ENCODE data around the gene HOXB7.

The HOXB7 gene

DNA sequence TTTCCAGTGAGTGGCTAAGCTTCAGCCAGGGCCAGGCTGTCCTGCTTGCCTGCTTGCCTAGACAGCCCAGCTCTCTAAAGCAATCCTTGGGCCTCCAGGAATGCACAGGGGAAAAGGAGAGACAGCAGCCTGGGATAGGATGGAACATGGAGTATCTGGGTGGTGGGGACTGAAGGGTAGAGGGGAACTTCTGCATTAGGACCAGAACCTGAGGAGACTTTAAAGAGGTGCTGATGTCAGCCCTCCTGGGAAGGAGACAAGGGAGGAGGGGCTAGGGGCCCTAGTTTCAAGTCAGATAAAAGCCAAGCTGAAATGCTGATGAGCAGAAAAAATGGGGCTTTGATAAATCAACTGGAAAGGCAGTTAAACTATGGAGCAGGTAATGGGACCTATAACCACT lies 1.8 kb downstream of the HOXB7 start:
- no peak for DNase-seq (ENCODE audit: low read depth)

DNA sequence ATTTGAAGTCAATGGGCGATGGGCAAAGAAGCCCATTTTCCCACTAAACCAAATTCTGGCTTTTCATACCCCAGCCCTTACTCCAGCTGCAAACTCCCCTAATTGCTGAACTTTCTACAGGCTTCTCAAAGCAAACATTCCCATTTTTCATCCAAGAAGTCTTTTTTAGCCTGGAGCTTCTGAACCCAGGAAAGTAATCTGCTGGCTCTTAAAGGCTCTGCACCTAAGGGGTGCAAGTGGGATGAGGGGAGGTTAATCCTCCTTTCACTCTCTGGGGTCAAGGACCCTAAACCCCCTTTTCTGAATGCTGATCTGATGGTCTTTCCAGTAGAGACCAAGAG lies 2.4 kb downstream of the HOXB7 start:
- no peak for DNase-seq (ENCODE audit: low read depth)

DNA sequence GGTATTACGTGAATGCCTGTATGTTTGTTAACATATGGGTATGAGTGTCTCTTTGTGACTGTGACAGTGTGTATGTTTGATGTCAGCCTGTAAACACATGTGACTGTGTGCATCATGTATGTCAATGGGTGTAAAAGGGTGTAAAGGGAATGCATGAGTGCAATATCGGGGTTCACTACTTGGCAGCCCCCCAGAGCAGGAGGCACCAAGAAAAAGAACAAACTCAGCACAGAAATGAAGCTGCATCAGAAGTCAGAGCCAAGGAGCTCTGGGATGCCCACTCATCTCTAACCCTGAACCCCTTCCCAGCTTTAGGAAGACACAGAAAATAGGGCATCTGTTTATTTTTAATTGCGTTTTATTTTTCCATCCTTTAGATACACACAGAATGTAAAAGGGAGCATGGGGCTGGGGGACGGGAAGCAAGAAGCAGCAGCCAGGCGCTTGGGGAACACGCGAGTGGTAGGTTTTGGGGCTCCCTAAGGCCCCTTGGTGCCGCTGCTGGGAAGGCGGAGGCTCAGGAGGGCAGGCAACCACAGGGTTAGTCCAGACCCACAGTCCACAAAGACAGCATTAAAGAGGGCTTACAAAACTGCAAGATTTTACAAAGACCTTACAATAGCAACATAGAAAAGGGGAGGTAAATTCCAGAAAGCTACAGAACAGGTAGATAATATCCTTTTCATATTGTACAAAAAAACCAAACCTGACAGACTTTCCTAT lies 3.8 kb downstream of the HOXB7 start:
- DNase-seq (ENCODE audit: low read depth): no peak

DNA sequence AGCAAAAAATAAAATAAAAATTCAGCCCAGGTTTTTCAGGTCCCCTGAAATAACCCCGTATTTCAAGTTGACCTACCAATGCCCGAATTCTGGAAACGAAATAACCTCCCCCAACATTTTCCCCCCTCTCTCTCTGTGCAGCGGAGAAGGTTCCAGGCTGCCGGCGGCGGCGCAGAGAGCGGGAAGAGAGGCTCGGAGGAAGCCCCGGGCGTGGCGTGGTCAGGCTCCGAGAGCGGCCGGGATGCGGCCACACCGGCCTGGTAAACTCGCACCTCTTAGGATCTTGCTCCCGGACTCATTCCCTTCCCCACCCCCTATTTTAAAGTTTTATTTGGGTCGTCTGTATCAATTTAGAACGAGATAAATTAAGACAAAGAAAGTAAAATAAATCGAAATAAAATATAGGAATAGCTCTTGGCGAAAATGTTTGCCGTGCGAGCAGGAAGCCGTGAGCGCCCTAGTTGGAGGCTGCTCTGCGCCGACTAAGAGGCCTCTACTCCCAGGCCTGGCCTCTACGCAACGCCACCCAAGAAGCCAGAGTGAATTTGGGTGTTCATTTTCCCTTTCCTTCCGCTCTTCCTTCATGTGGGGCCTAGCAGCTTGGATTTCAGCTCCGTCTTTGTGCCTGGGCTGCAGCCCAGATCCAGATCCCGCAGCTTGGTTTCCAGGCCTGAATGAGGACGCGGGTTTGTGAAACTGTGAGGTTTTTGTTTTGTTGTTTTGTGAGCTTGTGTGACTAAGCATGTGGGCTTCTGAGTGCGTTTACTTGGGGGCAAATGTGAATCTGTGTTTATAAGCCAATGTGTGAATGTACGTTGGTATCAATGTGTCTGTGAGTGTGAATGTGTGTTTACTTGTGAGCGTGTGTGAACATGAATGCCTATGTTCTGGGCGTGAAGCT lies 4.6 kb downstream of the HOXB7 start:
- DNase-seq (ENCODE audit: low read depth): no peak

DNA sequence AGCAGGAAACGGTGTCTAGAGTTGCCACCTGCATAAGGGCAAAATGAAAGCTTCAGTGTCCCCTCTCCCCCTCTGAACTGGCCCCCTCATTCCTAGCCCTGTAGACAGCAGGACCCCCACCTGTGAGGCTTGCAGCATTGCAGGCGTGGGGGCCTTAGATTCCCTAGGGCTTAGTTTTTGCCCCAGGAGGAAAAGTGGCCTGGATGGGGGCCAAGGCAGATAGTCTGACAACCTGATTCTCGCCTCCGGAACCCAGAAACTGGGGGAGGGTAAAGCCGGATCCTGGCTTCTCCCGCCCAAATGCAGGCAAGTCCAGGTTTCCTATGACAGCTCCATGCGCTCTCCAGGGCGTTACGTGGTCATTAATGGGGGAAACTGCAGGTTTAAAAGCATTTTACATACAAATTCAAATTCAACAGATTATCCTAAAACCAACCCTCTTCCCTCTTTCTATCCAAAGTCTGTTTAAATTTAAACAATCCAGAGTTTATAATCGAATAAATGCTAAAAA lies 5.4 kb downstream of the HOXB7 start:
- no peak for DNase-seq (ENCODE audit: low read depth)

DNA sequence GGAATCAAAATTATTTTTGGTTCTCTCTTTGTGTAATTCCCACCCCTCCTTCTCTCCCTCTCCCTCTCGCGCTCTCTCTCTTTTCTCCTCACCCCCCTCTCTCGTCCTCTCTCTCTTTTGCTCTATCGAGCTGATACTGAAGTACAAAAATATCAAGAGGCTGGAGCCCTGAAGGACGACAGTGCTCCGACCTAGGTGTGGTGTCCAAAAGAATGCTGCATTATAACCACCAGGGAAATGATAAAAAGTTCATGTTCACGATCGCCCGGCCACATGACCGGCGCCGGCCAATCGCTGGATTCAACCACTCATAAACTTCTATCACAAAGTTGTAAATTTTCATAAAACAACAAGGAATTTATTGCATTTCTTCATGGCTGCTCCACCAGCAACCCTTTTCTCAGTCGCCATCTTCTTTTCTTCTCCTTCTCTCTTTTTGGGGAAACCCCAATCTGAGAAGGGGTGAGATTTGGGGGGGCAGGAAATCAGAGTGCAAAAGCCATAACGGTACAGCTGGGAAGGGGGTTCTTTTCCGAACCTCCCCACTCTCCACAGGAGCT lies 6.0 kb downstream of the HOXB7 start, which contains the start of gene HOXB6:
HOXB6 (minus strand) TSS at position 217 of the 560 bp plus-strand sequence. CDS start 6,836 bp downstream, outside the sequence.
- no peak for DNase-seq (ENCODE audit: low read depth)

DNA sequence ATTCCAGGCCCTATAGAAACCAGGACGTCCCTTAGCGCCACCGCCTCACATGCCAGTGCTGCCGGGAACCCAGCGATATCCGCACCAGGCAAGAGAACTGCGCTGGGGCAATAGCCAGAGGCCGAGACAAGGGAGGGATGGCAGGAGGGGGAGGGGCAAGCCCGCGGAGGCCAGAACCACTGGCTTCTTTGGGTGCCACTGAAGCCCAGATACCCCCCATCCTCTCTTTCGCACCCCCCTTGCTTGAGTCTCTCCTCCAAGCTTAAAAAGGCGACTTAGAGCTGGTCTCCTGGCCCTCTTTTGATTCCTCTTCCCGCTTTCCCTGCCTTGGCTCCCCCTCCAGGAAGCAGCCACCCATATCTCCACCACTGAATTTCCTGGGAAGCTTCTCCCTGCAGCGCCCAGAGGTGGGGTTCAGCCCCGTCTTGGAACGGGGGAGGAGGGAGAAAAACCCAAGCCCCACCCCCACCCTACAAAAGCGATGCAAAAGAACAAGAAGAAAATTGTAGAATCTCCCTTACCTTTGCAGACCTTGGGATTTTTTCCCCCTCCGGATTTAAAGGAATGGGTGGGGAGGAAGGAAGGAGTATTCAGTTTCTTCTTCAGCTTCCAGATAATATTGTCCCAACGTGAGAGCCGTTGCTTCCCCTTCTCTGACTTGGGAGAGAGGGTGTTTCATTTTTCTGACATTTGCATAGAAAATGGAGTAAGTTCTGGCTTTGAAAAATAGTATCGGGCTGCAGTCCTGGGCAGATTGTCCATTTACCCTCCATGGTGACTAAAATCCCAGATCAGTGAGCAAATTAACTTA lies 6.7 kb downstream of the HOXB7 start:
- no peak for DNase-seq (ENCODE audit: low read depth)

DNA sequence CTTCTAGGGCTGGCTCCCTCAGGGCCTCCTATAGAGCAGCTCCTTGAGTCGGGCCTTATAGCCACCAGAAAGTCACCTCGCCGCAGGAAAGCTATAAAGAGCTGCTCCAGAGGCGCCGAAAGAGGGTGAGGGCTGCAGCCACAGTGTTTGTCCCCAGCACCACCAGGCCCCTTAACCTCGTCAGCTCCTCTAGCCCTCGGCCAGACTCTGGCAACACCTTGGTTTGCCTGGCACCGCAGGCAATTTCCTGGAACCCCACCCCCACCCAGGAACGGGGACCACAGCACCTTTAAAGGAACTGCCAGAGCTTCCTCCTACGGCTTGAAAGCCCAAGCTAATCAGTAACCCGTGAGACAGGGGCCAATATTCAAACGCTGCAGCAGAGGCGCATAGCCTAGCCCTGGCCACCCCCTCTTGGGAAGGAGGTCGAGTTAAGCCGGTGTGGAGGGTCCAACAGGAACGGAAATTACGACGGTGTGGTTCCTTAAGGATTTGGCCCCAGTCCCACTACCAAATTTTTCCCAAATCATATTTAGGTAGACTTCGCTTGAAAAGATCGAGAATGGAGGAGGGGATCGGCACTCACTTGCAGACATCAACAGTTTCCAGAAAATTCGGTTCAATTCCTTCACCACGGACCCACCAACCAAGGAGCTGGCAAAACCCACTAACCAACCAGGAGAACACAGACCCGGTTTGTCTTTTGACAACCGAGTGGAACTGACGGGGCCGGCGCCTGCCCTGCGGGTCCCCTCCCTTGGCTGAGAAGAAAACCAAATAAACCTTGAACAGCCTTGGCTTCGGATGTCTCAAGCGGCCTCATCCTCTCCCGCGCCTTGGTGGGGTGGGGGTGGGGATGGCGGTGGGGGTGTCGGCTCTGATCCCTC lies 9.0 kb downstream of the HOXB7 start:
- DNase-seq (ENCODE audit: low read depth): no peak

DNA sequence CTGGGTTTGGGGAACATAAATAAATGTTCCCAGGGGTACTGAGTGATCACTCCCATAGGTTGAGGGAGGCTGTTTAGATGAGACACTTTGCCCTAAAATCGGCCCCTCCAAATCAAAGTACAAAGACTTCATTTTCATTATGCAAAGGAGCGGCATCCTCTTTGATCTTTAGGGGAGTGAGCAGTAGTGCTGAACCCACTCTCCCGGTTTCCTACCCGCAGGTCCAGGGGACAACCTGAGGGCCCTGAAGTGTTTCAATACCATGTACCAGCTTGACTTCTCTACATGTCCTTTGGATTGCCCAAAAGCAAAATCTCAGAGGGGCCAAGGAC lies 9.6 kb downstream of the HOXB7 start:
- DNase-seq (ENCODE audit: low read depth): no peak

DNA sequence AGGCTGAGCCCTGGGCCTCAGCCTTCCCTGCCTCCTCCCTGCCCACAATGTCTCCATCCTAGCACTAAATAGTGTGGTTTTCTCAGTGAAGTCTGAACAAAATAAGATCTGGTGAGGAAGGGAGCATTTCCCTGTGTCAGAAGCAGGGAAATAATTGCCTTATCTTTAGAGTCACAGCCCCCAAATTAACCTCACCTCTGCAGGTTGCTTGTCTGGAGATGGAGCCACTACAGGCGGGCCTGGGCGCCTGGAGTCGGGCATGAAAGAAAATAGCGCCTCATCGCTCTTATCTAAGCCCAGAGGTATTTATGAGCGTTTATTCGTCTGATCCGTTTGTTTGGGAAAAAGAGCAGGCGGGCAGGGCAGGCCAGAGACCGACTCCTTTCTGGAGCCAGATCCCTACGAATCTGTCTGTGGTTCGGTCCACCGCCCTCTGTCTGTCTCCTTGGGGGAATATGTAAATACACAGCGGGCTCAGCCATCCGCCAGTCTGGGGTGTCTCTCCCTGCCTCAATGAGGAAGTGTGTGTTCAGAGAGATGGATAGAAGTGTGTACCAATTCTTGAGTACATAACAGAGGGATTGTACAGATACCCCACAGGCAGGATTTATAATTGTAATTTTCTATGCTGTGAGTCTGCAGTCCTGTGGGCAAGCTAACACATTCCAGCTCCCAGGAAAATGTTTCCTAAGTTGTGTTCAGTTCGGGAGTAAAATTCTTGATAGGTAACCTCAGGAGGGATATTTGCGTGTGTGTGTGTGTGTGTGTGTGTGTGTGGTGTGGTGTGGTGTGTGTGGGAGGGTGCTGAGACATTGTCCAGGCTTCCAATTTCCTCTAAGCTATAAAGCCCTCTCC lies 10.3 kb downstream of the HOXB7 start:
- DNase-seq (ENCODE audit: low read depth): no peak

DNA sequence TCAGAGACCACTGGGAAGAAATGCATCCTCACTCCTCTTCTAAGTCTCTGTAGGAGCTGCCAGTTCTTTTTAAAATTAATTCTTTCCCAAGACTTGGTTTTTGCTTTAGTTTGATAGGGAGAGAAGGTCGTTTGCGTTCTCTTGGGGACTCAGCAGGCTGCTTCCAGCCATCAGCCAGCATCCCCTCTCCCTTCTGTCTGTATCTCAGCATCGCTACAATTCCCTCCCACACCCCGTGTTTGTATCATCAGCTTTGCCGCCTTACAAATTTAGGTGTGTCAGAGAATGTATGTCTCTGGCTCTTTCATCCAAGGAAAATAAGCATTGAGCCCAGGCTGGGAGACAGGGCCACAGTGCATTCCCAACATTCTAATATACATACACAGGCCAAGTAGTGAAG lies 11.5 kb downstream of the HOXB7 start:
- DNase-seq (ENCODE audit: low read depth): no peak

DNA sequence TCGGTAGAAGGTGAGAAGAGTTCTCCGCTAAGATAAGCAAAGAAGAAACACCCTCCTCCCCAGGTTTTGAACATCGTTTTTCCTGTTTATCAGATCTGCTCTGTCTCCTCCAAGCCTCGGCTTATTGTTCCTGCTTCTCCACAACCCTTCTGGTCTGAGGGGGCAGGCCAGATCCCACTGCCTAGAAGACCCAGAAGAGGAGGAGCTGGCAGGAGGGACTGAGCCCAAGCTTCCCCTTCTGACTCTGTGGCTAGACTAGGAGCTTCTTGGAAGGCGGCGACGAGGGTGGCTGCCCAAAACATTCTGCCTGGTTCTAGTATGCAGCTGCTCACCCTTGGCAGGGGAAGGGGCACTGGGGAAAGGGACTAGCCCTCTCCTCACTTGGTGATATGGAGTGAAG lies 12.1 kb downstream of the HOXB7 start:
- DNase-seq (ENCODE audit: low read depth): no peak

DNA sequence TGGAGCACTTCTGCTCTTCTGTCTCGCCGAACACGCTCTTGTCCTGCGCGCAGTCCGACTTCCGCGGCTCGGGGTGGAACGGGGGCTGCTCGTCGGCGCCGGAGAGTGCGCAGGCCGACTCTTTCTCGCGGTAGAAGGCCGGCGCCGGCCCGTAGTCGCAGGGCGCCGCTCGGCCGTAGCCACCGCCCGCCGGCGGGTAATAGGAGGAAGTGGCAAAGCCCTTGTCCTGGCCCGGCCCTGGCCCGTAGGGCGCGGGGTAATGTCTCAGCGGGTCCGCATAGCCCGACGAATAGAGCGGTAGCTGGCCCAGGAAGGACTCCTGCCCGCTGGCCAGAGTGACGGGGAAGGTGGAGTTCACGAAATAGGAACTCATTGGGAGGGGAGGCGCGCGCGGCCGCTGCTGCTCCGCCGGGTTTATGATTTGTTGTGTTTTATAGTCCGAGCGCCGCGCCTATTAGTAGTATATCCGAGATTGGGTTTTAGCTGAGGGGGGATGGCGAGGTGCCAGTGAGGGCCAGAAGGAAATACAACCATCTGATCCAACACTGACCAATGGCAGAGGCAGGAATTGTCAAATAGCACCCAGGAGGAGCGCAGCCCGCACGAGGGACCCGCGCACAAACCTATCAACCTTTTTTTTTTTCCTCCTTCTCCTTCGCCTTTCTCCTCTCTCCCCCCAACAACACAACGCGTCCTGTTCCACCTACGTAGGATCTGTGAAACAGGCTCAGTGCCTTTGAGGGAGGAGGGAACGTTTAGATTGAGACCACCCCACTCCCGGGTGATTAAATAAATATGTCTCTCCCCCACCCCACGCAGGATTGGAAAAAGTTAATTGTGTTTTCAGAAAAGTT lies 12.8 kb downstream of the HOXB7 start:
- DNase-seq (ENCODE audit: low read depth): no peak

DNA sequence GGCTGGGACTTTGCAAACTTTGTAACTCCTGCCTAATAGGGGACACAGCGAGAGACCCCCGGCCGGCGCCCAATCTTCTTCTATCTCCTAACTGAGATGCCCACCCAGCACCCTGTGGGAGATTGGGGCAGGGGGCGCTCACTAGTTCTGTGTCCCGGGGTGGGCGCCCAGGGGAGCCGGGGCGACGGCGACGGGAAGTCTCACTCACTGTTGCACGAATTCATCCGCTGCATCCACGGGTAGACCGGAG lies 13.4 kb downstream of the HOXB7 start:
- DNase-seq (ENCODE audit: low read depth): no peak

DNA sequence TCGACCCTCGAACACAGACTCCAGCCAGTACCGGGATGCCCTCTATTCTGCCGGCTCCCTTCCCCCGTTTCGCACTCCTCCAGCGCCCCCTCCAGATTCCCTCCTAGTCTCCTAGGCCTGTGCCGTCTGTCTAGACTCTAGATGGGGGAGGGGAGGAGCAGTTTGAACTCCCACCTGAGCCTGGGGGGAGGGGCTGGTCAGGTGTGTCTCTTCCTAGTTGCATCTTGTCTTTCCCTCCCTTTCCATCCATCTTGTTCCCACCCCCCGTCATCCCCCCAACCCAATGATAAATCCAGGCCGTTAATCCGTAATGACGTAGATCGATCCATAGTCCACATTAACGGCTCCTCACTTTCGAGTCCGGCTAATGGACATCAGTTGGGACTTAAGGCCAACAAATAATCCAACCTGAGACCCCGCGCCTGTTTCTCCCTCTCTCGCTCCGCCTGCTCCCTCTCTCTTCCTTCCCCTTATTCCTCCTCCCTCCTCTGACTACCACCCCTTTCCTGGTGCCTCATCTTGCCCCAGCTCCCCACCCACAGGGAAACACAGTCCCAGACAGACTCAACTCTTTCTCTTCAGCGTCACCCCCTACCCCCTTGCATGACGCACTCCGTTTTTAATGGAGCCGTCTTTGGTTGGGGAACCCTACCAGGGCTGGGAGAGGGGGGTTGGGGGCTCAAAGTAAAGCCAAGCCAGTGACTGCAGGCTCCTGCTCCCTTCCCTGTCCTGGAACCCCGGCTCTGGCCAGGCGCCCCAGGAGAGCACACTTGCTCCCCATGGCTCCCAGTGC lies 13.9 kb downstream of the HOXB7 start:
- no peak for DNase-seq (ENCODE audit: low read depth)

DNA sequence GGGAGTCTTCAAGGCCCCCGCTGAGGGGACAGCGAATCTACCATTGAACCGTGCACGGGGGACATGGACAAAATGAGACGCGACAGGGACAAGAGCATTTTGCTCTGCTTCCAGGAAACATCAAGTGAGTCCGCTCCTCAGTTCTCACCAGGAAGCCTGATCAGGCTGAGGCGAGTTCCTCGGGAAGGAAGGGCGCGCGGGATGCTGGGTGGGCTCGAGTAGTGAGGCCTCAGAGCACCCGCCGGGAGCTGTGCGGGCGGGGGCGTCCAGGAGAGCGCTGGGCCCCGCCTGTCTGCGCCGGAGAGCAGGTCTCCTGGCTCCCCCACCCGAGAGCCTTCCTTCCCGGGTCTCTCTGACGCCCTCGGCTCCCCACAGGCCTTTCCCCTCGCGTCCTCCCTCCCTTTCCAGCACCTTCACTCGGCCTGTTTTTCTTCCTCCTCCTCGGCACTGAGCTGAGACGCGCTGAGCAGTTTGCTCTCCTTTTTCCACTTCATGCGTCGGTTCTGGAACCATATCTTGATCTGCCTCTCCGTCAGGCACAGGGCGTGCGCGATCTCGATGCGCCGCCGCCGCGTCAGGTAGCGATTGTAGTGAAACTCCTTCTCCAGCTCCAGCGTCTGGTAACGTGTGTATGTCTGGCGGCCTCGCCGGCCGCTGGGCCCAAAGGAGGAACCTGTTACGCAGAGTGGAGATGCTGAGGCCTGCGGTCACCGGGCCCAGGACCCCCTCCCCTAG lies 14.7 kb downstream of the HOXB7 start:
- no peak for DNase-seq (ENCODE audit: low read depth)

DNA sequence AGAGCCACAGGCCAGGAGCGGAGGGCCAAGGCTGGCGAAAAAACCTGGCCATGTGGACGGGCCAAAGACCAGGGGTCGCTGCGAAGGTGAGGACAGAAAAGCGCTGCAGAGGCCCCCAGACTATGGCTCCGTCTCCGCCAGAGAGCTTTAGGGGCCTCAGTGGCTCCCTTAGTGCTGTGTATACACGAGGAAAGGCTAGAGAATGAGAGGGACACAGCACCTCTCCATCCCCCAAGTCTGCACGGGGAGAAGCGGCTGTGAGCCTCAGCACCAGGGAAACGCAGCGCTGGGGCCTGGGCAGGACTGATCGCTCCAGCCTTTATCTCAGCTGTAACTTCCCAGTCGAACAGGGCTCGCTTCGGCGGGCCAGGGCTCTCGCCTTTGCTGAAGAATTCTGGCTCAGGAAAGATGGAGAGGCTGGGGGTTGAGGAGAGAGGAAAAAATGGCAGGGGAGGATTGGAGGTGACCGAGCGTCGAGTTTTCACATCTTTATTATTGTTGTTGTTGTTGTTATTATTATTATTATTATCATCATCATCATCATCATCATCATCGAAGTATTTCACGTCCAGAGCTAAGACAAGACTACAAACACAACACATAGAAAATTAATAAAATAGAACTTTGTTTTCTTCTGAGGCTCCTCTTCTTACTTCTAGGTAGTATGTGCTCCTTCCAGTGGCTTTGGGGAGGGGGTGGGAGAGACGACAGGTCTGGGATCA lies 15.4 kb downstream of the HOXB7 start:
- DNase-seq (ENCODE audit: low read depth): no peak
